H4 (cell line): ENCODE data around the gene NFS1. TPM values are rescaled to one million over a fixed set of nuclear protein-coding genes. Genes with fewer than 3 reads are reported as not detected.
"Not testable (repeated sequence)": the region's sequence is repeated elsewhere in the genome, so short reads cannot be mapped to it uniquely, and the experiment has no call there.

Experiments
- DNase-seq: peaks from one replicate; pipeline ENCODE4 v3.0.0-alpha.2; 2015; ENCODE audit warnings: low spot score
- total RNA-seq: library from RNA; depleted of rRNA; stranded (reverse); fragments of >200 nt; shearing (Covaris generic); gene quantifications from 2 replicates; pipeline ENCODE4 v1.2.3, GENCODE V29; 2014; rRNA removed

NFS1 gene
- total RNA-seq = 27.4 and 42.0 TPM in 2 replicates

DNA sequence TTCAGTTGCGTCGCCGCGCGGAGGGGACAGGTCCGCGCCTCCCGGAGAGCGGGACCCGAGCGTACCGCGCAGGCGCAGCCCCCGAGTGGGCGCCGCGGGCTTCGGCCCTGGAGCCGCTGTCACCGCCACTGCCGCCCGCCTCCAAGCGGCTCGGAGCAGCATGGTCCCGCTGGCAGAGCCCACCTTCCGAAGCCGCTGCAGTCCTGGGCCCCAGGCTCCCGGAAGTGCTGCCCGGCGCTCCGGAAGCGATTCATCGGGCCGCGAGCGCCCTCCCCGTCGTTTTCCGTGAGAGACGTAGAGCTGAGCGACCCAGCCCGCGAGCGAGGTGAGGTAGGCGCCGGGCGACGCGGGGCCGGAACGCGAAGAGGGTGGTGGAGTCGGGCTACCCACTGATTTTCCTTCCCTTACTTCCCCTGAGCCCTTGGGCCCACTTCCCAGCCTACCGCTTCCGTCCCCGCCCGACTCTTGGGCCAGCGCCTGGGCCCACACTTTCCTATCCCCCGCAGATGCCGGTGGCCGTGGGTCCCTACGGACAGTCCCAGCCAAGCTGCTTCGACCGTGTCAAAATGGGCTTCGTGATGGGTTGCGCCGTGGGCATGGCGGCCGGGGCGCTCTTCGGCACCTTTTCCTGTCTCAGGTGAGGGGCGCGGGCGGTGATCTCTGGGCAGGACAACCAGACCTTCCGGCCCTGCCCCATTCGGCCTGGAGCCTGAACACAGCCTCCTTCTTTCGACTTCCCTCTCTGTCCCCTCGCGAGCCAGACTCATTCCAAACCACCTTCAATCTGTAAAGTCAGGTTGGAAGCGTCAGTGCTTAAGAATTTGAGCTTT, at the start of gene NFS1, which contains the start of gene ROMO1:
Gene NFS1, minus strand, starts transcription at position 226 of the 830 bp plus-strand sequence. Its CDS starts 64 bp downstream, at position 162.
Gene ROMO1, plus strand, starts transcription at position 279 of the 830 bp plus-strand sequence. Its CDS starts 228 bp downstream, at position 507.
- peak; percentile 76 for DNase-seq

DNA sequence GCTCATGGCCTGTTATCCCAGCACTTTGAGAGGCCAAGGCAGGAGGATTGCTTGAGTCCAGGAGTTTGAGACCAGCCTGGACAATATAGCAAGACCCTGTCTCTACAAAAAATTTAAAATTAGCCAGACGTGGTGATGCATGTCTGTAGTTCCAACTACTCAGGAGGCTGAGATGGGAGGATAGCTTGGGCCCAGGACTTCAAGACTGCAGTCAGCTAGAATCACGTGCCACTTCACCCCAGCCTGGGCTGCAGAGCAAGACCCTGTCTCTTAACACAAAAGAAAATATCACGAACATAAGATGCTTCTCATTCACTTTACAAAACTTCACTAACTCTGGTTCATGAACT, 45.3 kb upstream of the NFS1 start:
- not testable (repeated sequence) for DNase-seq

DNA sequence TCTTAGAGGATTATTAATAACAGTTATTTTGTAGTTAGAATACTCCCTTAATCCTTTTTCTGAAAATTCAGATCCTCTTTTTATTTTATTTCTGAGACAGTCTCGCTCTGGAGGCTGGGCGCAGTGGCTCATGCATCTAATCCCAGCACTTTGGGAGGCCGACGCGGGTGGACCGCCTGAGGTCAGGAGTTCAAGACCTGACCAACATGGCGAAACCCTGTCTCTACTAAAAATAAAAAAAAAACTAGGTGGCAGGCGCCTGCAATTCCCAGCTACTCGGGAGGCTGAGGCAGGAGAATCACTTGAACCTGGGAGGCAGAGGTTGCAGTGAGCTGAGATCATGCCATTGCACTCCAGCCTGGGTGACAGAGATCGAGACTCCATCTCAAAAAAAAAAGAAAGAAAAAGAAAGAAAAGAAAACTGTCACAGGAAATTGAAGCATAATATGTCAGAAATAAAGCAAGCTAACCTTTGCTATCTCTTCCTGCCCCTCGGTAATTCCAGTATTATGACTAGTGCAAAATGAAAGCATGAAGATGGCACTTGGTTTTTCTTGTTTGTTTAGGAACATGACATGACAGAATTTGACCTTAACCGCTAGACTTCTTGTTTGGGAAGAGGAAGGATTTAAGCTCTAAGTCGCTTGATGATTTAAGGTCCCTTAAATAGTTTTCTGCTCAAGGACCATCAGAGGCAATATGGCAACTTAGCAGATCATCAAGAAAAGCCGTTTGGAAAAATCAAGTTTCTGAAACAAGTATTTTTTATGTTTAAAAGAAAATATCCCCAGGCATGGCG, 44.7 kb upstream of the NFS1 start:
- no peak for DNase-seq

DNA sequence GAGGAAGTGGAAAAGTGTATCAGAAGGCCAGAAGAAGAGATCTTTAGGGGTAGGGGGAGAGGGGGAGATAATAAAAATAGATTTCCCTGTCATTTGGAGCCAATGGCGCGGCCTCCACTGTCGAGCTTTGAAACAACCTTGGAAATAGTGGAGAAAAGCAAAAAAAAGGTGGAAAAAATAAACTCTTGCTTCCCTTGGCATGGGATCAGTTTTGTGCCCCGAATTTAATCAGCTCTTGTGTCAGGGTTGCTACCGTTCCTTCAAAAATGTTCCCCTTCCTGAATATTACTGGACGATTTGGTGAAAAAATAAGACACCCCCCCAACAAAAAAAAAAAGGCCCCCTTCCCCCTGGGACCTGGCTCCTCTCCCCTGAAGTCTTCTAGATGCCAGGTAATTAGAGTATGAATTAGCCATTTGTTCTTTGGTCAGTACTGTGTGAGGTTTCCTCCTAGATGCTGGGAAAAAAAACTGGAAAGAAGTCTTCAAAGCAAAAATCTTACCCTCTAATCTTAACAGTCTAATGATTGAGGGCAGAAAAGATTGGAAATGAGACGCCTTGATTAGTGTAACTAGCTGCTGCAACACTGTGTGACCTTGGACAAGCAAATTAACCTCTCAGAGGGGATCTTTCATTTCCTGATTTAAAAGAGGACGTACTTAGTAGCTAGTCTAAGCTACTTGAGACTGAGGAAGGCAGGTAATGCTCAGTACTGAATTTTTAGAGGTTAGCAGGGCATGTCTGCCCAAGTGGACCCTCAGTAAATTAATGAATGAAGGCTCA, 43.8 kb upstream of the NFS1 start:
- DNase-seq = peak; percentile 9

DNA sequence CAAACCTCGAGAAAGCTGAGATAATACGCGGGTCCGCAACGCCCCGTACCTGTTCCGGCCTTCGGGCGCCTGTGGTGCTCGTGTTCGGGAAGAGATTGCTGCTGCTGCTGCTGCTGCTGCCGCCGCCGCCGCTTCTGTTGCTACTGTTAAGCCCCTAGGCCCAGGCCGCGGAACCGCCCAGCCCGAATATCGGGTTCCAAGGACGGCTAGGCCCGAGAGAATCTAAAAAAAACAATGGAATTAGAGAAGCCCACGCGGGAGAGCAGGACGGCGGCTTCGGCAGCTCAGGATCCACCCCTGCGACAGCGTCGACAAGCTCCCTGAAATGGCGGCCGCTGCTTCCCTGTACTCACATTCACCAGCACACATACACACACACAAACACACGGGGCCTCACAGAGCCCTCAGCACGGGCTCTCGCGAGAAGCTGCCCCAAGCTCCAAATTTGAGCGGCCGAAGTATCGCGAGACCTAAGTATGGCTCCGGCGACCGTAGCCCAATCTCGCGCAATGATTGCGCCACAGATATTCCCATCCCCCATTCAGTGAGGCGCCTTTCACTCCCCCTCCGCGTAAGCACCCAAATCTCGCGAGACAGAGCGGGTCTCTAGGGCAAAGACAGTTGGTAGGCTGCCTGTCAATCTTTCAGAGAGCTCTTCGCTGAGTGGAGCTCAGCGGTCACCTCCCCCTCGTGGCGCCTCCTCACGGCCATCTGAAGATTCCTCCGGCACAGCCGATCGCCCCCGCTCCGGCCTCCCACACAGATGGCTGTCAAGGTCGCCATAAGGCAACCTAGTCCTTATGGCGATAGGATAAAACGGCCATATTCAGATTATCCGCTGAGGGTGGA, 43.0 kb upstream of the NFS1 start, which contains the start of gene RBM39:
Gene RBM39, minus strand, starts transcription at position 369 of the 849 bp plus-strand sequence. CDS start 1,386 bp downstream, outside the sequence.
- DNase-seq = peak; percentile 99

DNA sequence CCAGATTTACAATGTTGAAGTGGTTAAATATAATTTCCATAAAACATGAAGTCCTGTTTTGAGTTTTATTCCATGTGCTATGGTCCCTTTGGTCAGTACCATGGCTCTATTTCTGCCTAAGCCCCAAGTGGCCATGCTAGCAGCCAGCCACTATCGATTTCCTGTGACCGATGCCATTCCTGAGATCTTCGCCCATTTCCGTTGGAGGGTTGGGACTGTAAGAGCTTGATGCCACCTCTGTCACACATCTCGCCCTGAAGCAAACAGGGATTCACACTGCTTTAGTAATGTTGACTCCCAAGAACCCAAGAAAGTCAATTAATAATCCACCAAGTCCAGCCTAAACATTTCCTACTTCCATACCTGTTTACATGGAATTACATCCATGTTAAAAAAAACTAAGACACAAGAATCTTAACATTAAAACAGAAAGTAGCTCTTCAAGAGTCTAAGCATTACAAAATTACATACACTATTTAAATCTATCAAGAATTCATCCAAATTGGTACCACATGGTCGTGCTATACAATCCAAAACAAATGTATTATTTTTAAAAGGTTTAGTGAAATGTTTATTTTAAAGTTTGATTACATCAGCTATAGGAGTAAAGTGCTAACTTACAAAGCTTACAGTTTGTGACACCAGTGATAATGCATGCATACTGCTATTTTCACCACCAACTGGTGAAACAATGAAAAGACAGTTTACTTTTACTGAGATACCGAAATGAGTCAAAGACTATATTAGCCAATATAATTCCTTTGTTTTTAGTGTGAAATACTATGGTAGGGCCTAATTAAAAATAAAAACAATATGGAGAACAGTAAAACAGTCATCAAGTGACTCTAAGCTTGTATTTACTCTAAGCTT, 40.4 kb upstream of the NFS1 start:
- peak; percentile 37 for DNase-seq

DNA sequence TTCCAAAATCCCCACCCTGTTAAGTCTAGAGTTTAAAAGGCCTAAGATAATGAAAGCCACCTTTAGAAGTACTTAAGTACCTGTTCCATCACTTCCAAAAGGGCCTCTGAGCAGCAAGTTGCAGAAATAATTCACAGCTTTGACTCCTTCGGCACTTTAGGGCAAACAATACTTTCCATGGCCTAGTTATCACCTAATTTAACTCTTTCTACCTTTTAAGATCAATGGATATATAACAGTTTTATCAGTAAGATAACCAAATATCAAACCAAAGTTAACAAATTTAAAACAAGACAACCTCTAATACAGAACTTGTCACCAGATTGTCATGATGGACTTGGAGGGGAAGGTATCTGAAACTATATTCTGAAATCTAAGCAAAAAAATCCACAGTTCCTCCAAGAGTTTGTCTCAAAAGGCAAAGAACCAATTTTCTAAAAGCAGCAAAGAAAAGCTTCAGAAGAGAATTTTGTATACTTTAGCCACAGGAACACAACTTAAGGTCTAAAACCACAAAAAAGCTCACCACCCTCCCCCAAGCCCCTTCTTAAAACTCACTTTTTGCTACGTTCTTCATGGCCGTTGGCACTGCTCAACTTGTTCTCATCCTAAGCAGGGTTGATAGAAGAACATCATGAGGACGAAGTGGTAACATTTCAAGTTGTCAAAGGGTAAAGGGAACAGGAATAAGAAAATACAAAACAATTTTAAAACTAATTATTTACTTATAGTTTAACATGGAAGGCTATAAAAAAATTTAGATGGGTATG, 39.4 kb upstream of the NFS1 start:
- no peak for DNase-seq

DNA sequence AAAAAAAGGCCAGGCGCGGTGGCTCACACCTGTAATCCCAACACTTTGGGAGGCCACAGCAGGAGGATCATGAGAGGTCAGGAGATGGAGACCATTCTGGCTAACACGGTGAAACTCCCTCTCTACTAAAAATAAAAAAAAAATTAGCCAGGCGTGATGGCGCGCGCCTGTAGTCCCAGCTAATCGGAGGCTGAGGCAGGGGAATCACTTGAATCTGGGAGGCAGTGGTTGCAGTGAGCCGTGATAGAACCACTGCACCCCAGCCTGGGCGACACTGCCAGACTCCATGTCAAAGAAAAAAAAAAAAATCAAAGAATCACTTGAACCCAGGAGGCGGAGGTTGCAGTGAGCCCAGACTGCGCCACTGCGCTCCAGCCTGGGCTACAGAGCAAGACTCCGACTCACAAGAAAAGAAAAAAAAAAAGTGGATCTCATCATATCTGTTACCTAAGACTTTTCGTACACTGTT, 38.7 kb upstream of the NFS1 start:
- DNase-seq = no peak

DNA sequence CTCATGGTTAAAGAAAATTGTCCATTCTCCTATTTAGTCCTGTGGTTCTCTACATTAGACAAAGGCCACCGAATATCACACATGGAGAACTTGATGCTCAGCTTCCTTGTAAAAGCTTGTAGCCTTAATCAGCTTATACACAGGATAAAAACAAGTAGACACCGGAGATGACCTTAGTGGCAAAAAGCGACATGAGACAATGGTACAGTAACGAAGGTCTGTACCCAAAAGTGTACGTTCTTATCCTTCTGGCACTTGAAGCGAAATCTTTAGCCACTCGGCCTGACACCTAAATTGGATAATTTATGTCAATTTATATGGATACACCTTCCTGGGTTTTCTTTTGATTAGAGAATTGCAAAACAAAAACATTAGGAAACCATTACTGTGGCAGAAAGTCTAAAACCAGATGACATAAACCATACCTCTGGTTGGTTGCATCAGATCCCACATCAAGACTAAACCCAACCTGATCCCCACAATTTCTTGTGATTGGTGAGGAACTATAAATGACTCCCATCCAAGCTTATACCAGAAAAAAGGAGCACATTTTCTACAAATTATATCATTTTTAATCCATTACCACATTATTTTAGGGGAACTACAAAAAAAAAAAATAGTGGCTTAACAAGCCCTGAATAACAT, 36.8 kb upstream of the NFS1 start:
- no peak for DNase-seq

DNA sequence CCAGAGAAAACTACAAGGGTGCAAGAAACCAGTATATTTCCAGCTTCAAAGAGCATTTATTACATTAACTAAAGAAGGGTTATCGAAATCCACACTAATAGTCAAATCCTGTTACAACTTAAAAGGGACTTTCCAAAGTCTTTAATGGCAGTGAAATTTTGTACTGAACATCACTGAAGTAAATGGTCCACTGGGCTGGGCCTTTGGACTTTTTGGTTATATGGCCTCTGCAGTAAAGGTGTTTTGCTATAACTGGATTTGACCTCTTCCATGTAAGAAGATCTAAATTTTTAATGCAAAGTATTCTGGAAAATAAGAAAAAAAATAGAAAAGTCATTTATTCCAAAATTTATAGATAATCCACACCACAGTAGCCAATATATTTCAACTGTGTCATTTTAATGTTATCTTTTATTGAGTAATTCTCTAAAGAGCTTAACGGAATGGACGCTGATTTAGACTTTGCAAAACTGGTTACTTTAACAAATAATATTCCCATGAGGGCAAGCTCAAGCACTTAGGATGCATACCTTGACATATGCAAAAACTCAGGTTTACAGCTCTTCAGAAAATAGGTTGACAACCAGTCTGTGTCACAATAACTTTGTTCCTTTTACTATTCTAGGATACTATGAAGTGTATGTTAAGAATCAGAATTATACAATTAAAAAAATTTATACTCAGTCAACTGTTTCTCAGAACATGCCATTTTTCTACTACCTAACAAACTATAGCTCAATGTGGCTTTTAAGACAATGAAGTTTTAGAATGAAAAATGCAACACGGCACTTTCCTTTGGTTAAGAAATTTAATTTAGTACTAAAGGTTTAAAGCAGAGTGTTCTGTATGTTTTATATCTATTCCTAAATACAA, 35.9 kb upstream of the NFS1 start:
- DNase-seq = no peak

DNA sequence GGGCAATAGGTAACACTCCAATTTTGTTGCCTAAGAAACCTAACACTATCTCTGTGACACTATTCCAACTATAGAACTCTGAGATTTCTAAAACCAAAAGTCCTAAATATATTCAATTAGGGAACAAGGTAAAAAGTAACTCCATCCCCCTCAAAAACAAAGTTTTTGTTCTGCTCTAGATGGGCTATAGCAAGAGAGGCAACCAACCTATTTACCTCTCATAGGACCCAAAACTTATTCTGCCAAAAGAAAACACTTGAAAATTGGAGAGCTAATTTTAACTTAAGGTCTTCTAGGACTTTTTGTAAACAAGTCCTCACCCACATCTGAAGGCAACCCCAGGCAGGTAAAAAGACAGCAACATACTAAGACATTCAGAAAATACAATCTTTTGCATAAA, 35.2 kb upstream of the NFS1 start:
- DNase-seq = no peak

DNA sequence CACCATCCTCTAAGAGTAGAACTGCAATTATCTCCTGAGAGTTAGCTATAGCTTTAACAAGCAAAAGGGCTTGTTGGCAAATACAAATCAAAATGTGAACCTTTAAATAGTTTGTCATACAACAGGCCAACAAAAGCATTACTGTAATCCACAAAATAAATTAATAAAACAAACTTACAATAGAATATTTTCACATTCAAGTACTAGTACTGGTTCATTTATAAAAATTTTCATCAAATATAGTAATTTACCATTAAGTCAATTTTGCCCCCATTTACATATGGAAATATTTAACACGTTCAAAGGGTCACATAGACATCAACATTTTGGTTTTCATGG, 33.5 kb upstream of the NFS1 start:
- no peak for DNase-seq

DNA sequence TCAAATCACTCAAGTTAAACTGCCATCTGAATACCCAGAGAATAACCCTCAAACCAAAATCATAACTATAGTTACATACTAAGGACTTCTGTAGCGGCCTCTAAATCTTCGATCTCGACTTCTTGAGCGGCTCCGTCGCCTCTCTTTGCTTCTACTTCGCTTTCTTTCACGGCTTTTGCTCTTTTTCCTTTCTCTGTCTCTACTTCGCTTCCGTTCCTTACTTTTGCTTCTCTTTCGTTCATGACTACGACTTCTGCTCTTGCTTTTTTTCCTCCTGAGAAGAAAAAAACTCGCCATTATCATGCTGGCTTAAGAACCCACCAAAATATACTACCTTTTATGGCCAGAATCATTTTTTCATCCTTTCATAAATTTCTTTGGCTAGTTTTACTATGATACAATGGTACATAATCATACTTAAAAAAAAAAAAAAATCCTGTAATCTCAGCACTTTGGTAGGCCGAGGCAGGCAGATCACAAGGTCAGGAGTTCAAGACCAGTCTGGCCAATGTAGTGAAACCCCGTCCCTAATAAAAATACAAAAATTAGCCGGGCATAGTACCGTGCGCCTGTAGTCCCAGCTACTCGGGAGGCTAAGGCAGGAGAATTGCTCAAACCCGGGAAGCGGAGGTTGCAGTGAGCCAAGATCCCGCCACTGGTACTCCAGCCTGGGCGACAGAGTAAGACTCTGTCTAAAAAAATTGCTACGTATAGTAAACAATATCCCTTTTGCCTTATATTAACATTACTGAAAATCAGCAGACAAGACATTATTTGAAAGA, 32.9 kb upstream of the NFS1 start:
- DNase-seq = no peak

DNA sequence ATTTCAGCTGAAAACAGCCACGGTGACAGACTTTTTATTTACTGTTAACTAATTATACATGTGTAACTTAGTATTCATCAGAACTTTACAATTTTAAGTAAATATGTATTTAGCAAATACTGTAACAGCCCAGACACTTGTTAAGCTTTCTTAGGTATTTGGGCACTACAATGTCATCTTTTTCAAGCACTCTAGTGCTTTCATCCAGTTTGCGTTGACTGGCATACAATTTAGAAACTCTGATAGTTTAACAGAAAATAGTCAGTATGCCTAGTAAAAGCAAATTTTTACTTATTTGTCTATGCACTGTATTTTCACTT, 32.3 kb upstream of the NFS1 start:
- DNase-seq = no peak

DNA sequence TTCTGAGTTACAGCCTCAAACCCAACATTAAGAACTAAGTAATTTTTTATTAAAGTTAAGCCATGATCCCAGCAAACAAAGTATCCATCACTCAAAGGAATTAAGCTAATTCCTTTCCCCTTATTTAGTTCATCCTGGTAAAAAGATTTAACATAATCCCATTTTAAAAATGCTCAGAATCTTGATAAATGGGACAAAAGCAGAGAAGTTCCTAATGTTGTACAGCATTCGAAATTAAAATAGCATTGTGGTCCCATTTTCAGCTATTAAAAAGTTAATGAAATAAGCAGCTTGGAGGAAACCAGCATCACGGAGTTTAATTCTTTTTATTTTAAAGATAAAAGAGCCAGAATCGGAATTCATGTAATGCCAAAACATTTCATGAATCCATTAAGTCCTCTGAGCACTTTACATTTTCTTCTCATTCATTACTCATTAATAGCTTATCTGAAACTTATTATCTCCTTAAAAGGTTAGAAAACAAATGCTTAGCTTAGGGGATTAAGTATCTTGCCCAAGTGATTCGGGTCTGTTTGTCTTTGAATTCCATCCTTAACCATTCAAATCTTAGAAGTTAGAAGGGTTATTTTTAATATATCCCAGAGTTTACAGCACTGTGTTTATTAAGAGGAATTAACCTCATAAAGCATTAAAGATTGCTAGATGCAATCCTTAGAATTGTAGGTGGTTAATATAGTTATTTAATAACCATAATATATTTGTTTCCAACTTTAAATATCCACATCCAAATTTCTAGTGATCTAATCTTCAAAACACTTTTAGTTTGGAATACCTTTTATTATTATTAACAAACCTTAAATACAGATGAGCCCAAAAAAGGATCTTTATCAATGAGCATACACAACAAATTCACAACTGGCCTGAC, 31.7 kb upstream of the NFS1 start:
- no peak for DNase-seq
